A549 (cell line): ENCODE data around the gene GPR37L1. TPM values are rescaled to one million over a fixed set of nuclear protein-coding genes. Genes with fewer than 3 reads are reported as not detected.

Source experiments
- ATAC-seq, 2 experiments: fragments of 200-7000 bp in 1 of 2; fragments of >200 bp in 1 of 2; cut with Nextera tagmentation in 1 of 2; cut with Tn5 transposase in 1 of 2; 3 replicates each; pipeline versions ENCODE4 v1.8.0 to v1.9.1; 2018 to 2020; ENCODE audit warnings: mild to moderate bottlenecking in 1 of 2, moderate library complexity in 1 of 2
- CTCF ChIA-PET: fragments of 300-600 bp; sonication (Branson Sonifier 250); formaldehyde crosslinking; extraction: SDS; loops from one replicate; lab custom pipeline; 2021; ENCODE audit warnings: antibody characterized with exemption, inconsistent platforms; lab: Yijun Ruan, JAX
- POLR2A ChIA-PET: fragments of 350-600 bp; formaldehyde crosslinking; extraction: SDS; loops from one replicate; lab custom pipeline; 2021; ENCODE audit warnings: antibody characterized with exemption, inconsistent platforms; lab: Yijun Ruan, JAX
- DNase-seq, 2 experiments: peaks; one replicate each; pipeline versions ENCODE4 v3.0.0 to v3.0.0-alpha.2; 2011 to 2016; ENCODE audit warnings: low read depth in 1 of 2, low spot score in 1 of 2
- FAIRE-seq: peaks from 2 replicates; lab custom pipeline; 2011; peaks lifted over from hg19 to GRCh38; lab: Jason Lieb, UNC
- H3K27ac ChIP-seq, 2 experiments: fragments of >200 bp; sonication (Bioruptor Twin); formaldehyde crosslinking; 3 replicates each; pipeline ENCODE4 v1.5.1; 2016 to 2017
- H3K4me1 ChIP-seq: fragments of >200 bp; sonication (Bioruptor Twin); formaldehyde crosslinking; 3 replicates; pipeline ENCODE4 v1.6.1; 2016
- H3K4me2 ChIP-seq: fragments of >200 bp; sonication (Bioruptor Twin); formaldehyde crosslinking; 3 replicates; pipeline ENCODE4 v1.6.1; 2016
- H3K4me3 ChIP-seq: fragments of >200 bp; sonication (Bioruptor Twin); formaldehyde crosslinking; 3 replicates; pipeline ENCODE4 v1.5.1; 2016
- H3K9me3 ChIP-seq: fragments of >200 bp; sonication (Bioruptor Twin); formaldehyde crosslinking; 3 replicates; pipeline ENCODE4 v1.6.1; 2016
- CHD2 ChIP-seq: fragments of 150-350 bp; IDR thresholded peaks from 2 replicates; pipeline ENCODE4 v1.6.1; 2014; ENCODE audit warnings: low read length; ENCODE audit not compliant: partially characterized antibody
- CHD4 ChIP-seq: fragments of 200-600 bp; sonication (generic); IDR thresholded peaks from 2 replicates; pipeline ENCODE4 v1.6.1; 2016; ENCODE audit warnings: antibody characterized with exemption, mild to moderate bottlenecking, borderline replicate concordance
- EP300 ChIP-seq, 2 experiments: fragments of >200 bp; sonication (Bioruptor Twin); formaldehyde crosslinking; IDR thresholded peaks; 2 replicates in 1 of 2; 3 replicates in 1 of 2; pipeline ENCODE4 v1.6.1; 2016 to 2017
- FOSB ChIP-seq: fragments of 250-450 bp; sonication (Bioruptor Pico); IDR thresholded peaks from 2 replicates; pipeline ENCODE4 v1.5.0; 2020; ENCODE audit warnings: mild to moderate bottlenecking, moderate library complexity
- HDAC2 ChIP-seq: fragments of 200-600 bp; sonication (generic); IDR thresholded peaks from 2 replicates; pipeline ENCODE4 v1.6.1; 2016
- HES2 ChIP-seq: fragments of >200 bp; sonication (Bioruptor Twin); formaldehyde crosslinking; IDR thresholded peaks from 2 replicates; pipeline ENCODE4 v1.6.1; 2016
- HEYL ChIP-seq: fragments of 250-450 bp; sonication (Bioruptor Pico); IDR thresholded peaks from 2 replicates; pipeline ENCODE4 v1.8.0; 2021; ENCODE audit warnings: mild to moderate bottlenecking, moderate library complexity
- HMGXB4 ChIP-seq: fragments of 250-450 bp; sonication (Bioruptor Pico); IDR thresholded peaks from 2 replicates; pipeline ENCODE4 v1.5.0; 2021; ENCODE audit warnings: mild to moderate bottlenecking, moderate library complexity, borderline replicate concordance
- HOXB13 ChIP-seq: fragments of 250-450 bp; sonication (Bioruptor Pico); IDR thresholded peaks from 2 replicates; pipeline ENCODE4 v1.5.0; 2020; ENCODE audit warnings: low read depth, mild to moderate bottlenecking, moderate library complexity
- HOXB5 ChIP-seq: fragments of 250-450 bp; sonication (Bioruptor Pico); IDR thresholded peaks from 2 replicates; pipeline ENCODE4 v1.5.0; 2020; ENCODE audit warnings: mild to moderate bottlenecking, moderate library complexity
- JUN ChIP-seq, 2 experiments: fragments of >200 bp; sonication (Bioruptor Twin); formaldehyde crosslinking; IDR thresholded peaks; 2 replicates in 1 of 2; 3 replicates in 1 of 2; pipeline ENCODE4 v1.6.1; 2016 to 2017
- MAZ ChIP-seq: fragments of 150-350 bp; IDR thresholded peaks from 2 replicates; pipeline ENCODE4 v1.6.1; 2014; ENCODE audit warnings: antibody characterized with exemption, low read depth, low read length, borderline replicate concordance
- MYC ChIP-seq: IDR thresholded peaks from 2 replicates; pipeline ENCODE4 v1.6.1; 2012; ENCODE audit warnings: mild to moderate bottlenecking, inconsistent platforms, low read length, improper control_type of control experiment, borderline replicate concordance
- NFE2L2 ChIP-seq: fragments of 150-350 bp; conservative IDR thresholded peaks from 2 replicates; pipeline ENCODE4 v1.6.1; 2014; ENCODE audit warnings: low read length
- NPAS2 ChIP-seq: fragments of 250-450 bp; sonication (Bioruptor Pico); IDR thresholded peaks from 2 replicates; pipeline ENCODE4 v1.8.0; 2022; ENCODE audit warnings: mild to moderate bottlenecking, moderate library complexity, borderline replicate concordance
- NR3C1 ChIP-seq: fragments of >200 bp; sonication (Bioruptor Twin); formaldehyde crosslinking; IDR thresholded peaks from 3 replicates; pipeline ENCODE4 v1.6.1; 2017
- PHF8 ChIP-seq: fragments of 200-600 bp; sonication (generic); IDR thresholded peaks from 2 replicates; pipeline ENCODE4 v1.6.1; 2016; ENCODE audit warnings: low read depth, mild to moderate bottlenecking, antibody characterized with exemption, moderate library complexity, borderline replicate concordance
- POLR2A ChIP-seq: IDR thresholded peaks from 2 replicates; pipeline ENCODE4 v1.6.1; 2012; ENCODE audit warnings: mild to moderate bottlenecking, low read length
- POLR2AphosphoS2 ChIP-seq: conservative IDR thresholded peaks from 2 replicates; pipeline ENCODE4 v1.6.1; 2012; ENCODE audit warnings: low read length, improper control_type of control experiment, inconsistent platforms
- RARB ChIP-seq: fragments of 250-450 bp; sonication (Bioruptor Pico); IDR thresholded peaks from 2 replicates; pipeline ENCODE4 v1.8.0; 2021; ENCODE audit warnings: mild to moderate bottlenecking, moderate library complexity
- RFX5 ChIP-seq: fragments of 450-650 bp; IDR thresholded peaks from 2 replicates; pipeline ENCODE4 v1.7.1; 2014; ENCODE audit warnings: antibody characterized with exemption, mild to moderate bottlenecking, moderate library complexity
- TP53 ChIP-seq: fragments of 250-450 bp; sonication (Bioruptor Pico); IDR thresholded peaks from 2 replicates; pipeline ENCODE4 v1.5.0; 2021; ENCODE audit warnings: mild to moderate bottlenecking, moderate library complexity
- ZC3H11A ChIP-seq: fragments of 450-650 bp; IDR thresholded peaks from 2 replicates; pipeline ENCODE4 v1.6.1; 2014; ENCODE audit warnings: antibody characterized with exemption, mild to moderate bottlenecking
- WGBS: methylation state at CpG from one replicate; pipeline ENCODE4 v1.1.6; 2017; ENCODE audit errors: missing lambda C conversion rate; 5-methylcytosine and 5-hydroxymethylcytosine counted together
- polyA plus RNA-seq, 4 experiments: library from polyadenylated mRNA; depleted of rRNA in 3 of 4; stranded (reverse); fragments of >200 nt; fragmentation: RNase III in 1 of 4; extraction: RNeasy Plus Mini Kit Qiagen cat#74134 plus additional on column Dnase treatment in 1 of 4; gene quantifications; 2 replicates in 3 of 4; 3 replicates in 1 of 4; pipeline ENCODE4 v1.2.3, GENCODE V29; 2011 to 2017

GPR37L1 gene
- polyA plus RNA-seq, 2 of the 4 experiments (the other 2 are of a cell fraction) = 0.08 to 0.13 TPM

DNA sequence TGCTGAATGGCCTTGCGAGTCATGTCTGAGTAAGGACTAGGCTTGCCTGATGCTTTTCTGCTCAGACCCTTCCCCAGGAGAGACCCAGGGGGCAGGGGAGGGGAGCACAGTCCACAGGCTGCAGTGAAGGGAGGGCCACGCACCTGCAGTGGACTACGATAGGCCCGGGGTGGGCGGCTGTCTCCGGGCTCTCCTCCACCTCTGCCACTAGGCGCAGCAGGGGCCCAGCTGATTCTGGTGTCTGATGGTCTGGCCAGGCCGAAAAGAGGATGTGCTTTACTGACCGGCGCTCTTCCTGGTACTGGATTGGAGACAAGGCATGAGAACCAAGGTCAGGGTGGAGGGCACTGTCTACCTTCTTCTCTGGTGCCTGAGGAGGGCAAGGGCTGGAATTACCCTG lies 29.7 kb downstream of the GPR37L1 start (continued):
- TF ChIP-seq RFX5 = no peak
- TF ChIP-seq FOSB = no peak
- TF ChIP-seq HES2 = no peak

DNA sequence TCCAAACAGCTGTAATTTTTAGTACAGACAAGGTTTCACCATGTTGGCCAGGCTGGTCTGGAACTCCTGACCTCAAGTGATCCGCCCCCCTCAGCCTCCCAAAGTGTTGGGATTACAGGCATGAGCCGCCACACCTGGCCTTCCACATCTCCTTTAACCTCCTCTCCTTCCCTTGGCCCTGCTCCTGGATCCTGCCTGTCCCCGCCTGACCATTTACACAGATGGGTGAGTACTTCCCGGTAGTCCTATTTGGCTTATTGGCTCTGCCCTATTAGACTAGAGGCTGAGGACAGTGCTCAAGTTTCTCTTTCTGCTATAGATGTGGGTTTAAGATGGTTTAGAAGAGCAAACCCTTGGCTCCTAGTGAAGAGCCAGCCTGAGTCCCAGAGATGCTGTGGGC lies 30.6 kb downstream of the GPR37L1 start:
- DNase-seq = no peak
- Histone ChIP-seq H3K4me2 (no peak overlapping the region), H3K9me3 (no peaks in the 10 kb centered on the region), H3K4me3 (no peak overlapping the region), H3K27ac (no peak overlapping the region), H3K4me1 (peaks cover 21% of the 10 kb centered on the region)
- ATAC-seq = no peak
- no peak for TF ChIP-seq NR3C1
- no peak for TF ChIP-seq PHF8
- TF ChIP-seq HMGXB4 (CRISPR knock-in tag) = no peak
- no peak for TF ChIP-seq TP53 (CRISPR knock-in tag)
- TF ChIP-seq CHD4 = no peak
- TF ChIP-seq CHD2 = no peak
- TF ChIP-seq HOXB13 = no peak
- TF ChIP-seq JUN (IDR thresholded peaks at IDR 0.05) = no peak
- no peak for TF ChIP-seq RFX5
- no peak for TF ChIP-seq ZC3H11A
- no peak for TF ChIP-seq HDAC2
- no peak for TF ChIP-seq POLR2A
- TF ChIP-seq POLR2AphosphoS2 = no peak
- no peak for TF ChIP-seq FOSB
- TF ChIP-seq RARB = no peak
- no peak for TF ChIP-seq MYC
- no peak for TF ChIP-seq HOXB5 (CRISPR knock-in tag)
- 82% methylated on average over 4 of the region's 4 CpGs for WGBS
- POLR2A ChIA-PET = no interaction called here
- FAIRE-seq = no peak
- CTCF ChIA-PET = interaction anchor here (1.2 to 5.4 kb wide), 4 partner anchors 9 to 33 kb away, joined by 3 to 30 read pairs (median 8); no protein-coding TSS in a partner anchor

GRCh38 chr1:202154148-202154765 lies 31.5 kb downstream of the GPR37L1 start:
- WGBS = 83% methylated on average over 10 of the region's 10 CpGs
- CTCF ChIA-PET = interaction anchor here (0.8 to 5.4 kb wide), 17 partner anchors 8 to 565 kb away, joined by 3 to 30 read pairs (median 5); partner anchors contain the start of genes GPR37L1, IPO9 and LGR6
- no peak for TF ChIP-seq HEYL (CRISPR knock-in tag)
- no peak for TF ChIP-seq EP300 (IDR thresholded peaks at IDR 0.05)
- no peak for TF ChIP-seq CHD4
- TF ChIP-seq MAZ = no peak
- TF ChIP-seq ZC3H11A = no peak
- no peak for TF ChIP-seq NPAS2 (CRISPR knock-in tag)
- no peak for TF ChIP-seq NFE2L2
- peak overlapping the region; percentile 57; the same call in 2 of the 3 replicates for H3K4me2 ChIP-seq
- peaks cover 21% of the 10 kb centered on the region for H3K4me1 ChIP-seq
- POLR2A ChIA-PET = interaction anchor here (1.2 kb wide), 1 partner anchor 144 kb away, joined by 5 read pairs; the partner anchor contains the start of gene ELF3
- H3K9me3 ChIP-seq = no peaks in the 10 kb centered on the region
- FAIRE-seq (no peak), ATAC-seq (no peak), DNase-seq (no peak)
- H3K27ac ChIP-seq = peak overlapping the region in 1 of 2 experiments; percentile 74; a peak in 3 of 6 replicates
- no peak overlapping the region for H3K4me3 ChIP-seq
